H1 (cell line): ENCODE results near the gene SYNGR4. TPM values are rescaled to one million over a fixed set of nuclear protein-coding genes. Genes with fewer than 3 reads are reported as not detected.

Experiments used
- CTCF ChIA-PET: fragments of 300-600 bp; sonication (Branson Sonifier 250); formaldehyde crosslinking; loops from one replicate; lab custom pipeline; 2021; ENCODE audit not compliant: partially characterized antibody; lab: Charles Lee
- POLR2A ChIA-PET: fragments of 300-600 bp; sonication (Branson Sonifier 250); formaldehyde crosslinking; loops from one replicate; lab custom pipeline; 2021; ENCODE audit warnings: inconsistent platforms; ENCODE audit not compliant: partially characterized antibody; lab: Charles Lee
- DNase-seq, 2 experiments: peaks; one replicate each; pipeline versions ENCODE4 v3.0.0 to v3.0.0-alpha.2; 2010 to 2022; ENCODE audit warnings: low spot score in 2 of 2, low read depth in 1 of 2, mixed read lengths in 1 of 2
- FAIRE-seq: peaks from 2 replicates; lab custom pipeline; 2011; peaks lifted over from hg19 to GRCh38; lab: Jason Lieb, UNC
- H2AFZ ChIP-seq: 2 replicates; pipeline ENCODE4 v1.8.1; 2012; ENCODE audit warnings: low read length, inconsistent platforms
- H2AK5ac ChIP-seq: 2 replicates; pipeline ENCODE4 v1.6.1; 2013; ENCODE audit warnings: low read depth, low read length
- H2BK120ac ChIP-seq: replicated peaks from 2 replicates; pipeline ENCODE3; 2013; ENCODE audit warnings: low read depth, low read length, inconsistent platforms
- H2BK12ac ChIP-seq: 2 replicates; pipeline ENCODE4 v1.6.1; 2013; ENCODE audit warnings: low read depth, low read length
- H2BK15ac ChIP-seq: 2 replicates; pipeline ENCODE4 v1.6.1; 2013; ENCODE audit warnings: low read length
- H2BK20ac ChIP-seq: 2 replicates; pipeline ENCODE4 v1.6.1; 2013; ENCODE audit warnings: low read length
- H2BK5ac ChIP-seq: 2 replicates; pipeline ENCODE4 v1.6.1; 2013; ENCODE audit warnings: low read depth, low read length
- H3K14ac ChIP-seq: 2 replicates; pipeline ENCODE4 v1.6.1; 2013; ENCODE audit warnings: inconsistent platforms; ENCODE audit not compliant: insufficient read length
- H3K18ac ChIP-seq: 2 replicates; pipeline ENCODE4 v1.6.1; 2013; ENCODE audit warnings: low read length; ENCODE audit errors: extremely low read depth
- H3K23ac ChIP-seq: 2 replicates; pipeline ENCODE4 v1.6.1; 2013; ENCODE audit warnings: inconsistent platforms; ENCODE audit not compliant: insufficient read length
- H3K23me2 ChIP-seq: 2 replicates; pipeline ENCODE4 v1.6.1; 2013; ENCODE audit warnings: low read depth, low read length
- H3K27ac ChIP-seq: 2 replicates; pipeline ENCODE4 v1.6.1; 2011; ENCODE audit warnings: low read depth, low read length, inconsistent platforms
- H3K27me3 ChIP-seq, 4 experiments: replicated peaks in 1 of 4; 1 replicate in 1 of 4; 2 replicates in 3 of 4; pipeline versions ENCODE4 v1.6.1 to v1.8.1; 2011 to 2013; ENCODE audit warnings: low read length in 3 of 4, mild to moderate bottlenecking in 3 of 4, inconsistent platforms in 2 of 4, mixed read lengths in 2 of 4, moderate library complexity in 1 of 4; ENCODE audit not compliant: control insufficient read depth in 3 of 4, insufficient read depth in 3 of 4; ENCODE audit errors: extremely low read depth in 1 of 4
- H3K36me3 ChIP-seq, 4 experiments: 2 replicates each; pipeline versions ENCODE4 v1.6.1 to v1.8.1; 2011 to 2013; ENCODE audit warnings: mild to moderate bottlenecking in 4 of 4, low read length in 3 of 4, moderate library complexity in 2 of 4, control low read depth in 1 of 4, inconsistent platforms in 1 of 4; ENCODE audit not compliant: insufficient read depth in 4 of 4, control insufficient read depth in 2 of 4
- H3K4ac ChIP-seq: replicated peaks from 2 replicates; pipeline ENCODE3; 2013; ENCODE audit warnings: low read length, low read depth, mixed read lengths, inconsistent platforms; ENCODE audit not compliant: insufficient read length
- H3K4me1 ChIP-seq, 4 experiments: replicated peaks in 1 of 4; 1 replicate in 1 of 4; 2 replicates in 3 of 4; pipeline versions ENCODE4 v1.6.1 to v1.8.1; 2011 to 2013; ENCODE audit warnings: low read length in 3 of 4, inconsistent platforms in 2 of 4, mixed read lengths in 1 of 4; ENCODE audit not compliant: insufficient read depth in 4 of 4, control insufficient read depth in 3 of 4
- H3K4me2 ChIP-seq, 2 experiments: 2 replicates each; pipeline versions ENCODE4 v1.6.1 to v1.8.1; 2011 to 2013; ENCODE audit warnings: low read depth in 2 of 2, low read length in 2 of 2, control low read depth in 1 of 2, inconsistent platforms in 1 of 2, mild to moderate bottlenecking in 1 of 2; ENCODE audit not compliant: insufficient read depth in 1 of 2
- H3K4me3 ChIP-seq, 4 experiments: fragments of 200-600, 300-600 bp in 1 of 4; sonication (generic), shearing (Covaris generic), sonication (Bioruptor Twin) in 1 of 4; 2 replicates each; pipeline versions ENCODE4 v1.5.1 to v1.8.1; 2011 to 2016; ENCODE audit warnings: low read length in 4 of 4, low read depth in 3 of 4, control low read depth in 2 of 4, inconsistent platforms in 2 of 4, mild to moderate bottlenecking in 2 of 4, mixed read lengths in 1 of 4, moderate library complexity in 1 of 4; ENCODE audit not compliant: insufficient read depth in 2 of 4; ENCODE audit errors: extremely low read depth in 1 of 4
- H3K56ac ChIP-seq: replicated peaks from 2 replicates; pipeline ENCODE3; 2013; ENCODE audit warnings: low read depth, mild to moderate bottlenecking, mixed read lengths, low read length, inconsistent platforms; ENCODE audit not compliant: insufficient read length
- H3K79me1 ChIP-seq: 2 replicates; pipeline ENCODE4 v1.6.1; 2013; ENCODE audit warnings: low read depth, low read length, control low read depth
- H3K79me2 ChIP-seq, 2 experiments: 2 replicates each; pipeline versions ENCODE4 v1.6.1 to v1.8.1; 2012 to 2013; ENCODE audit warnings: low read length in 2 of 2, mild to moderate bottlenecking in 2 of 2, inconsistent platforms in 1 of 2; ENCODE audit not compliant: insufficient read depth in 2 of 2, control insufficient read depth in 1 of 2
- H3K9ac ChIP-seq, 4 experiments: replicated peaks in 1 of 4; 1 replicate in 1 of 4; 2 replicates in 3 of 4; pipeline versions ENCODE4 v1.6.1 to v1.8.1; 2011 to 2013; ENCODE audit warnings: low read depth in 3 of 4, low read length in 3 of 4, control low read depth in 2 of 4, mild to moderate bottlenecking in 2 of 4, moderate library complexity in 2 of 4, inconsistent platforms in 1 of 4; ENCODE audit errors: extremely low read depth in 1 of 4
- H3K9me3 ChIP-seq, 2 experiments: 2 replicates each; pipeline versions ENCODE4 v1.6.1 to v1.8.1; 2012 to 2013; ENCODE audit warnings: mild to moderate bottlenecking in 2 of 2, moderate library complexity in 2 of 2, control low read depth in 1 of 2, inconsistent platforms in 1 of 2, low read depth in 1 of 2, low read length in 1 of 2, mixed read lengths in 1 of 2; ENCODE audit not compliant: insufficient read depth in 2 of 2
- H4K20me1 ChIP-seq, 2 experiments: replicated peaks in 1 of 2; 2 replicates each; pipeline versions ENCODE3 to v1.8.1; 2011 to 2013; ENCODE audit warnings: inconsistent platforms in 2 of 2, low read length in 2 of 2, mild to moderate bottlenecking in 1 of 2; ENCODE audit not compliant: insufficient read depth in 2 of 2, control insufficient read depth in 1 of 2
- H4K5ac ChIP-seq: 2 replicates; pipeline ENCODE4 v1.6.1; 2013; ENCODE audit warnings: low read length, low read depth, mixed read lengths, inconsistent platforms; ENCODE audit not compliant: insufficient read length
- H4K8ac ChIP-seq: 2 replicates; pipeline ENCODE4 v1.8.0; 2013; ENCODE audit warnings: mild to moderate bottlenecking, moderate library complexity, low read length, inconsistent platforms; ENCODE audit not compliant: insufficient read depth; ENCODE audit errors: extremely low read depth
- H4K91ac ChIP-seq: replicated peaks from 2 replicates; pipeline ENCODE3; 2013; ENCODE audit warnings: low read length, mixed read lengths, inconsistent platforms; ENCODE audit not compliant: insufficient read length
- SIX5 ChIP-seq: IDR thresholded peaks from 2 replicates; pipeline ENCODE4 v1.6.1; 2011; ENCODE audit warnings: mild to moderate bottlenecking, low read depth, low read length
- TCF12 ChIP-seq: IDR thresholded peaks from 2 replicates; pipeline ENCODE4 v1.6.1; 2011; ENCODE audit warnings: low read depth, mild to moderate bottlenecking, low read length
- WGBS, 2 experiments: shearing (Covaris generic) in 1 of 2; methylation state at CpG; one replicate each; pipeline versions ENCODE4 v1.1.6 to v1.1.7; 2013 to 2015; ENCODE audit warnings: low lambda C conversion rate in 2 of 2, mixed read lengths in 2 of 2, inconsistent platforms in 1 of 2, low coverage in 1 of 2, missing lambda C conversion rate in 1 of 2; ENCODE audit not compliant: insufficient replicate concordance in 2 of 2, insufficient coverage in 1 of 2, insufficient read length in 1 of 2; ENCODE audit errors: extremely low coverage in 1 of 2, missing lambda C conversion rate in 1 of 2; 5-methylcytosine and 5-hydroxymethylcytosine counted together
- polyA plus RNA-seq, 7 experiments: library from polyadenylated mRNA; depleted of rRNA in 3 of 7; stranded (reverse) in 5 of 7; unstranded in 2 of 7; fragments of >200 nt in 5 of 7; fragments of 200-250 nt in 2 of 7; gene quantifications; 1 replicate in 5 of 7; 2 replicates in 1 of 7; 4 replicates in 1 of 7; pipeline versions ENCODE4 v1.2.1 to v1.2.3, GENCODE V29; 2011 to 2013; ENCODE audit warnings: missing spikeins in 2 of 7, mixed read lengths in 2 of 7
- total RNA-seq: library from RNA; stranded (reverse); fragmentation: NEBNext Ultra II Directional; extraction: Animal tissue kit (Norgen Biotek cat#: 25700); gene quantifications from 2 replicates; pipeline ENCODE4 v1.2.1, GENCODE V29; 2021

The SYNGR4 gene
- total and polyA plus RNA-seq, 2 of the 8 experiments (the other 6 are each of a cell fraction or from before 2014, with no cell fraction given): 0.41 TPM; not detected in 1

DNA sequence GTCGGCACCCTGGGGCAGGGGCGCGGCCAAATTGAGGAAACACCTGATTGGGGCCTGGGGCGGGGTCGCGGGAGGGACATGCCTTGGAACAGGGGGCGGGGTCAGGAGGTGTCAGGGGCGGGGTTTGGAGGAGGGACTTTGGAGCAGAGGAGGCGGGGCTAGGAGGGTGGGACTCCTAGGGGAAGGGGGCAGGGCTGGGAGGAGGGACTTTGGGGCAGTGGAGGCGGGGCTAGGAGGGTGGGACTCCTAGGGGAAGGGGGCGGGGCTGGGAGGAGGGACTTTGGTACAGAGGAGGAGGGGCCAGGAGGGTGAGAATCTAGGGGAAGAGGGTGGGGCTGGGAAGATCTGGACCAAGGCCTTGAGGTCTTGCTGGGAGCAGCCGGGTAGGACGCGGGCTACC lies 51.2 kb downstream of the SYNGR4 start:
- no peak overlapping the region for H2BK120ac ChIP-seq
- no peak overlapping the region for H2BK12ac ChIP-seq
- FAIRE-seq (peak; percentile 28), DNase-seq (peak; percentile 91 to 97)
- H3K14ac ChIP-seq: no peak overlapping the region
- H3K4me2 ChIP-seq: no peak overlapping the region; a peak in 2 of 4 replicates
- H3K4me3 ChIP-seq: peak overlapping the region in 1 of 4 experiments; percentile 55; a peak in 1 of 8 replicates
- H3K18ac ChIP-seq: no peak overlapping the region
- H4K8ac ChIP-seq: no peak overlapping the region; the same call in 1 of the 2 replicates
- no peak overlapping the region for H4K5ac ChIP-seq
- peaks cover 0 to 19% (median 8%) of the 10 kb centered on the region in 4 experiments; a peak in 5 of 7 replicates for H3K4me1 ChIP-seq
- no peak overlapping the region for H2AFZ ChIP-seq
- H3K79me2 ChIP-seq: no peaks in the 10 kb centered on the region
- POLR2A ChIA-PET: interaction anchor here (1.0 to 3.4 kb wide), 5 partner anchors 13 to 52 kb away, joined by 4 to 57 read pairs (median 6); partner anchors contain the start of genes GRIN2D, KDELR1, SYNGR4 and TMEM143
- TF ChIP-seq SIX5 (no peak), TCF12 (no peak)
- H4K20me1 ChIP-seq: peaks cover 0 to 1% of the 10 kb centered on the region in 2 experiments
- no peak overlapping the region for H2BK20ac ChIP-seq
- 88% methylated on average over 7 of the region's 14 CpGs; no CpG with 5 or more reads in 1 of the 2 experiments for WGBS, 2 experiments
- no peak overlapping the region for H3K23ac ChIP-seq
- H2BK15ac ChIP-seq: no peak overlapping the region
- H4K91ac ChIP-seq: no peak overlapping the region
- H3K79me1 ChIP-seq: peaks cover 3% of the 10 kb centered on the region; the same call in 1 of the 2 replicates
- H2AK5ac ChIP-seq: no peak overlapping the region; the same call in 1 of the 2 replicates
- no peak overlapping the region for H3K27ac ChIP-seq
- peaks cover 4% of the 10 kb centered on the region; the same call in 1 of the 2 replicates for H3K23me2 ChIP-seq
- 0 out of 2 replicates have a peak overlapping the region, but pooled peaks have one; percentile 5 for H2BK5ac ChIP-seq
- H3K9me3 ChIP-seq: no peaks in the 10 kb centered on the region; a peak in 1 of 4 replicates
- H3K4ac ChIP-seq: no peak overlapping the region
- CTCF ChIA-PET: interaction anchor here (1.3 to 1.8 kb wide), 4 partner anchors 8 to 52 kb away, joined by 3 to 6 read pairs (median 4); partner anchors contain the start of genes KDELR1, SYNGR4 and TMEM143
- H3K27me3 ChIP-seq: no peaks in the 10 kb centered on the region; a peak in 1 of 7 replicates
- H3K36me3 ChIP-seq: no peaks in the 10 kb centered on the region
- H3K56ac ChIP-seq: no peak overlapping the region
- H3K9ac ChIP-seq: no peak overlapping the region
